Measurements from ENCODE around the gene CDK14. TPM values are rescaled to one million over a fixed set of nuclear protein-coding genes. Genes with fewer than 3 reads are reported as not detected.

Gene CDK14
- total and polyA plus RNA-seq, 2 donors (not counting 1 experiment from before 2014, with no cell fraction given): 23.6 to 41.1 TPM

GRCh38 chr7:91137788-91138368, 541.8 kb downstream of the CDK14 start:
- TF ChIP-seq EZH2 (IDR thresholded peaks at IDR 0.05; ENCODE audit: low read length, missing control alignments) (no peak), CTCF (conservative IDR thresholded peaks at IDR 0.05 in 1 of 2, IDR thresholded peaks at IDR 0.05 in 1 of 2; ENCODE audit: low read depth in 1 of 2, low read length in 2 of 2) (no peak)
- Histone ChIP-seq H3K4me1 (ENCODE audit: control insufficient read depth, extremely low read depth, insufficient read depth, low read length) (no peaks in the 10 kb centered on the region), H3K36me3 (ENCODE audit: control insufficient read depth, insufficient read depth, low read length) (no peaks in the 10 kb centered on the region), H3K9ac (ENCODE audit: insufficient read depth, low read length) (no peak overlapping the region), H3K27ac (ENCODE audit: insufficient read depth, low read length) (no peak overlapping the region), H3K9me3 (ENCODE audit: control insufficient read depth, insufficient read depth, low read depth, low read length) (no peaks in the 10 kb centered on the region), H2AFZ (ENCODE audit: low read length) (no peak overlapping the region), H3K79me2 (ENCODE audit: control insufficient read depth, insufficient read depth, low read length) (no peaks in the 10 kb centered on the region), H3K4me2 (ENCODE audit: extremely low read depth, insufficient read depth, low read length) (no peak overlapping the region), H3K4me3 (replicated peaks in 1 of 4; ENCODE audit: control extremely low read depth in 1 of 4, insufficient read depth in 1 of 4, low read depth in 3 of 4, low read length in 4 of 4) (no peak overlapping the region), H4K20me1 (ENCODE audit: control insufficient read depth, extremely low read depth, insufficient read depth, low read length) (no peaks in the 10 kb centered on the region), H3K27me3 (ENCODE audit: control insufficient read depth, insufficient read depth, low read length) (no peaks in the 10 kb centered on the region)
- no peak for DNase-seq (ENCODE audit: low read depth in 2 of 2)

DNA sequence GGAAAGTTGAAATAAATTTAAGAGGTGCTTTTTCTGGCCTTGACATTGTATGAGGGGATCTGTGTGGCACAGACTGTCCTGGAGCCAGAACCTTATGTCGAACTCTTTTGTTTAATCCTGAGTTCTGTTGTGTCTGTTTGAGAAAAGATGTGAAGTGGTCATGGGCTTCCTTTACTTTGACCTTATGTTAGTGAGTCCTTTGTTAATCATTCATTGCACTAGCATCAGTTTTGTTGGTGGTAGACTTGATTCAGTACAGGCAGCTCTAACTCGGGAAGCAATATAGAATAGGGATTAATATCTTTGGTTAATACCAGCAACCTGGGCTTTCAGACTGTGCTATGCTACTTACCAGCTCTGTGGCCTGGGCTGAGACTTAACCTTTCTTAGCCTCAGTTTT, 544.2 kb downstream of the CDK14 start:
- no peak overlapping the region for H3K27ac ChIP-seq (ENCODE audit: insufficient read depth, low read length)
- no peak overlapping the region for H2AFZ ChIP-seq (ENCODE audit: low read length)
- H3K4me1 ChIP-seq (ENCODE audit: control insufficient read depth, extremely low read depth, insufficient read depth, low read length): no peaks in the 10 kb centered on the region
- H3K4me2 ChIP-seq (ENCODE audit: extremely low read depth, insufficient read depth, low read length): no peak overlapping the region
- H3K79me2 ChIP-seq (ENCODE audit: control insufficient read depth, insufficient read depth, low read length): no peaks in the 10 kb centered on the region
- no peaks in the 10 kb centered on the region for H3K36me3 ChIP-seq (ENCODE audit: control insufficient read depth, insufficient read depth, low read length)
- no peaks in the 10 kb centered on the region for H3K9me3 ChIP-seq (ENCODE audit: control insufficient read depth, insufficient read depth, low read depth, low read length)
- H4K20me1 ChIP-seq (ENCODE audit: control insufficient read depth, extremely low read depth, insufficient read depth, low read length): no peaks in the 10 kb centered on the region
- no peak overlapping the region for H3K4me3 ChIP-seq (replicated peaks in 1 of 4; ENCODE audit: control extremely low read depth in 1 of 4, insufficient read depth in 1 of 4, low read depth in 3 of 4, low read length in 4 of 4)
- H3K27me3 ChIP-seq (ENCODE audit: control insufficient read depth, insufficient read depth, low read length): no peaks in the 10 kb centered on the region
- TF ChIP-seq EZH2 (IDR thresholded peaks at IDR 0.05; ENCODE audit: low read length, missing control alignments): no peak
- no peak for TF ChIP-seq CTCF (conservative IDR thresholded peaks at IDR 0.05 in 1 of 2, IDR thresholded peaks at IDR 0.05 in 1 of 2; ENCODE audit: low read depth in 1 of 2, low read length in 2 of 2)
- H3K9ac ChIP-seq (ENCODE audit: insufficient read depth, low read length): no peak overlapping the region
- no peak for DNase-seq (ENCODE audit: low read depth in 2 of 2)

GRCh38 chr7:91140982-91141381, 544.9 kb downstream of the CDK14 start:
- Histone ChIP-seq H2AFZ (ENCODE audit: low read length) (no peak overlapping the region), H3K27me3 (ENCODE audit: control insufficient read depth, insufficient read depth, low read length) (no peaks in the 10 kb centered on the region), H3K9me3 (ENCODE audit: control insufficient read depth, insufficient read depth, low read depth, low read length) (no peaks in the 10 kb centered on the region), H3K27ac (ENCODE audit: insufficient read depth, low read length) (no peak overlapping the region), H3K9ac (ENCODE audit: insufficient read depth, low read length) (no peak overlapping the region), H3K79me2 (ENCODE audit: control insufficient read depth, insufficient read depth, low read length) (no peaks in the 10 kb centered on the region), H3K4me3 (replicated peaks in 1 of 4; ENCODE audit: control extremely low read depth in 1 of 4, insufficient read depth in 1 of 4, low read depth in 3 of 4, low read length in 4 of 4) (no peak overlapping the region), H3K36me3 (ENCODE audit: control insufficient read depth, insufficient read depth, low read length) (no peaks in the 10 kb centered on the region), H3K4me2 (ENCODE audit: extremely low read depth, insufficient read depth, low read length) (no peak overlapping the region), H4K20me1 (ENCODE audit: control insufficient read depth, extremely low read depth, insufficient read depth, low read length) (no peaks in the 10 kb centered on the region), H3K4me1 (ENCODE audit: control insufficient read depth, extremely low read depth, insufficient read depth, low read length) (no peaks in the 10 kb centered on the region)
- no peak for DNase-seq (ENCODE audit: low read depth in 2 of 2)
- TF ChIP-seq EZH2 (IDR thresholded peaks at IDR 0.05; ENCODE audit: low read length, missing control alignments): no peak

Measured in fibroblast of lung (primary cell).